NCI-H128 (cell line): Measurements from ENCODE around the gene JAZF1.

Experiments
- DNase-seq: peaks from one replicate; lab custom pipeline; 2025; ENCODE audit not compliant: unreplicated experiment; lab: John Stamatoyannopoulos, UW

Gene JAZF1

DNA sequence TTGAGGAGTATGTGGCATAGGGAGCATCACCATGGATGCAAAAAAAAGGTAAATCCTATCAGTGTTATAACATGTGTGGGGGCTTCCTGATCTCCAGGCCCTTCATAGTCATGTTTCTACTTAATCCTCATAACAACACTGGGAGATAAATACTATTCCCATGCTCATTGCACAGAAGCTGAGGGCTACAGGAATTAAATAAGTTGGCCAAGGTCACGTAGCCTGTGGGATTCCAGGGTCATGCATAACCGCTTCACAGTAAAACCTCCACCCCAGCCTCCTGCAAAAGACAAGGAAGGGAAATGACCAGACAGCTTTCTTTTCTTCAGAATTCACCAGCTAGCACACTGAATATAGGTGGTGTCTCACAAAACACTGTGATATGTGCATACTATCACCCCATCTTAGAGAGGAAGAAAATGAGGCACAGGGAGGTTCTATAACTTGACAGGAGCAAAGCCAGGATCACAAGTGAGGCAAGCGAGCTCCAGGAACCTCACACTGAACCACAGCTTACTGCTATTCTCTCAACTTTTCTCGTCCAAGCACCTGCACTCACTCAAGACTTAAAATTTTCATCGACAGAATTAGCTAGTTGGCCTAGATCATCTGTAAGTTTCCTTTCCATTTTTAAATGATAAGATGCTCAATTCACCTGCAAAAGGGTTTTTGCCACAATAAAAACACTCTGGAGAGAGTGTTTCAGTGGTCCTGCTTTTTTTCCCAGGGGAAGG, 13.4 kb downstream of the JAZF1 start:
- no peak for DNase-seq

GRCh38 chr7:28165961-28166955, 14.3 kb downstream of the JAZF1 start:
- DNase-seq: no peak

- DNase-seq: no peak
These were observed 15.3 kb downstream of the JAZF1 start for GRCh38 chr7:28165261-28165660.

DNA sequence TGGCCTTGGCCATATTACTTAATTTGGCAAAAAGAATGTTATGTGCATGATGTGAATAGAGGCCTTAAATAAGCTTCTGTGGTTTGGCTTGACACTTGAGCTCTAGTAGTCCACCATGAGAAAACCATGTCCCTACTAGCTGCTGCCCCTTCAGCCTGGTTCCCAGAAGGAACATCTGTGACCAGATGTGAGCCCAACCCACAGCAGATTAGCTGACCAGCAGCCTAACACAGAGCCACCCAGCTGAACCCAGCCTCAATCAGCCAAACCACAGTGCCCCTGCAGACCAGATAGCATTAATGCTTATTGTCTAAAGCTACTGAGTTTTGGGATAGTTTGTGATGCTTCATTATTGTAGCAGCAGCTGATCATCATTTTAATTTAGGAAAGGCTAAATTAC, 16.6 kb downstream of the JAZF1 start:
- DNase-seq: no peak

DNA sequence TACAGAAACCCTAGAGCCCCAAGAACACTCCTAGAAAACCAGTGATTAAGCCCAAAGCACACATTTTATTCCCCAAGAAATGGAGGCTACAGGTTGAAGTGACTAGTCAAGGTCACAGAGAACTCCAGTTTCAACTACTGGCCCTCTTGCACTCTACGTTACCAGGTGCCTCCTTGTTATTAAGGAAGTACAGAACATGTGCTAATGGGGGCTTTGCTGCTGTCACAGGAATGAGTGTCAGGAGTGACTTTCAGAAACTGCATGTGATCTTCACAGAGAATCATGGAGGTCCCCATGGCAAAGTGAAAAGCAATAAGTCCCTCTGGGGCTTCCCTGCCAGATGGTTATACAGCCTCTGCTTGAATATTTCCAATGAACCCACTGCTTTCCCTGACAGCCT, 19.3 kb downstream of the JAZF1 start:
- no peak for DNase-seq

GRCh38 chr7:28160551-28160991, 20.0 kb downstream of the JAZF1 start:
- no peak for DNase-seq

GRCh38 chr7:28157831-28158416, 22.7 kb downstream of the JAZF1 start:
- DNase-seq: no peak

- no peak for DNase-seq
These were observed 23.4 kb downstream of the JAZF1 start for GRCh38 chr7:28157076-28157745.

DNA sequence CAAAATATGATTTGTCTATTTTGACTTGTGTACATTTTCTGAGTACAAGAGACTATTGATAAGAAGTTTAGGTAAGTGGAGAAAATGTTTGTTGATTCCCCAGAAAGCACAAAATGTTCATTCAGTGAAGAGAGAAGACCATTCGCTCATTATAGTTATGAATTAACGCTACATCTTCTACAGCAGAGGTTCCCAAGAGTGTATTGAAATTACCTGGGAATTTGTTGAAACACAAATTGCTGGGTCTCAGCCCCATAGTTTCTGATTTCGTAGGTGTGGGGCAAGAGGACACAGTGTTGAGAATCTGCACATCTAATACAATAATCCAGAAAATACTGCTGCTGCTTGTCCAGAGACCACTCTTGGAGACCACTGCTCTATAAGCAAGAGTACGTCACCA, 24.2 kb downstream of the JAZF1 start:
- no peak for DNase-seq

DNA sequence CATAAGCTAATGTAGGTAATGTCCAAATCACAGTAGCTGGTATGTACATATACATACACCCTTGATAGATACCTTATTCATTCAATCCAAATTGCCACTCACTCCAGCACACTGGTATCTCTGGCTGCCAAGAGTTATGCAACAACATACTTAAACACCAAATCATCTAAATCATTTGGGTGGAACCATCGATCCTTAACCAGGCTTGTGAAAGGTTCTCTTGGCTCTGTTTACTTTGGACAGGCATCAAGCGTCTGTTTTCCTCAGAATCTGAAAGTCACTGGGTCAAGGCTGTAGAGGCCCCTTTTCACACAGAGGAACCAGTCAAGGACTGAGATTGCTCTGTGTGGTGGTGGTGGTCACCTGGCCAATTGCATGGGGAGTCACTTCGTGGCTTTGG, 24.6 kb downstream of the JAZF1 start:
- DNase-seq: no peak

DNA sequence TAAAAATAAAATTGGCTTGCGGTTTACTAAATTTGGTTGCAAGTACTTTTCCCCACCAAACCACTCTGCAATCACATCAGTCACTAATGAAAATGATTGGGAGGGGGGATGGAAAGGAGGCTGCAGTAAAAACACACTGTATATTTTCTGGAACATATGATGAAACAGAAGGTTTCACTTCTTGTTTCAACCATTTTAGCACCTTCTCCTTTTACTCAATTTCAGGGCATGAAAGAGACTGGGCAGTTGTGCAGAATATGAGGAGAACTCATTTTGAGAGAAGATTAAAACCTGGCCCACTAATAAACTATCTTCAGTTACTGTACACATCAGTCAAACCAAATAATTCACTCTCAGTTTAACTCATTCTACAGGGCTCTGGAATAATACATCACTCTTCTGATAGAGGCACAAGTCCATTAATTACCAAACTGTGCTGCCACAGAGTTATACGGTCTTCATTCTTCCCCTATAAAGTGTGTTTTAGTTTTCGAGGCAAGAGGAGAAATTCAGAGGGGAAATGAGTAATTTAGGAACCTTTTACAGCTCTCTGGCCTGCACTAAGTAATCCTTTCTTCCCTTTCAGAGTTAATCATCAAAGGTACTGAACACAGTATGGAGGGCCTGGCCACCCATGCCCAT, 25.5 kb downstream of the JAZF1 start:
- DNase-seq: no peak

DNA sequence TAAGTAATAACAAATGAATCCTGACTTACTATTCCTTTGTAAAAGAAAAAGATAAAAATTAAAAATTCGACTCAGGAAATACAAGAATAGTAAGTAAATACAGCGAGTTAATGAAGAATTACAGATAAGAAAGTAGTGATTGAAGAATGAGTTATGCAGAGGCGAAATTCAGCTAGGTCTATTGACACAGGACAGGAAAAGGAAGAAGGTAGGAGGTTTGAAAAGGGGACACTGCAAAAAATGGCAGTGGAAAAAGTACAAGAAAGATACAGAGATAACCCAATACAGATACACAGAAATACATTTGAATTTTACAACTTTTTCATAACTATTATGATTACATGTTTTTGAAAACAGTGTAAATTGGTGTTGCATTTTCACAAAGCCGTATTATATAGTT, 28.0 kb downstream of the JAZF1 start:
- no peak for DNase-seq

DNA sequence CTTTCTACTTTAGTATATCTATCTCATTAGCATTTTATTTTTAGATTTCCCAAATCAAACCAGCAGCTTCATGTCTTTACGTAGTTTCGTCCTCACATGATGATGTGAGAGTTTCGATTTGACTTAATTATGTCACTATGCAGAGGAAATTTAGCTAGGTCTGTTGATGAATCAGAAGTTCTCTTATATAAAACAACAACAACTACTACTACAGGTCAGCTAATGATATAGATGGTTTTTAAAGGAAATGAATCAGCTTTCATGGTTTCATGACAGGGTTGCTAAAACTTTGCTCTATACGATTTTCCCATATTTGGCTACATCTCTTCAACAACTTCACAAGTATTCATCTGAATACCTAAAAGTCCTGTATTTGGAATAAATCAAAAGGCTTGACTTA, 28.6 kb downstream of the JAZF1 start:
- no peak for DNase-seq

GRCh38 chr7:28149291-28150101, 31.1 kb downstream of the JAZF1 start:
- DNase-seq: no peak

DNA sequence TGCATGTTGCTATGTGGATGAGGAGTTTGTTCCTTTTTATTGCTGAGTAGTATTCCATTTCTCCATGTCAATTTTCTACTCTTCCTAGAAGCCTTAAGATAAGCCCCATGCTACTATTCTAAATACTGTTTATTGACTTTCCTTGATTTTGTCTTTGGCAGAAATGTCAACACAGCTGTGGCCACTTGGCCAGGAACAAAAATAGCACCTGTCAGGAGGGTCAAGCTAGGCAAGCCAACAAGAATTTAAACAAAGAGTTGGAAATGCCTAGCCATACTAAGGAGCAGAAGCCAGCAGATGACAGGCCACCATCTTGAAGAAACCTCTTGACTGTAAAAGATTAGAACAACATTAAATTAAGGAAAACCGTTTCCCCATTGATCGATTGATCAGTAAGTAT, 34.7 kb downstream of the JAZF1 start:
- no peak for DNase-seq

GRCh38 chr7:28145090-28145626, 35.4 kb downstream of the JAZF1 start:
- no peak for DNase-seq

DNA sequence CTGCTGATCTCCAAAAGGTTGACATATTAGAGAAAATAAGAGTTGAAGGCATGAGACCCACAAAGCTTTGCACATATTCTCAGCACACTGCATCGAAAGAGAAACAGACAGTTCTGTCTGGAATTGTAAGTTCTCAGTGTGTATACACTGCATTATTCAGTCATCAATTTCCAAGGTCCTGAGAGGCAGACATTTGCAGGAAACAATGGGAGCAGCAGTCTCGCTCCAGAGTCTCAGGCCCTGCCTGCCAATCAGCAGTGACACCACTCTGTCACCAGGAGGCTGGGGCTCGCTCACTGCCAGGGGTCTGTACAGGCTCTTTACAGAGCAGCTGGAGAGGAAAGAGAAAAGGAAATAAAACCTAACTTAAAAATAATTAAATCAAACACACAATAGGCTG, 36.3 kb downstream of the JAZF1 start:
- DNase-seq: no peak

GRCh38 chr7:28142650-28143049, 37.9 kb downstream of the JAZF1 start:
- no peak for DNase-seq

- DNase-seq: no peak
These were observed 39.6 kb downstream of the JAZF1 start for GRCh38 chr7:28140979-28141378.

DNA sequence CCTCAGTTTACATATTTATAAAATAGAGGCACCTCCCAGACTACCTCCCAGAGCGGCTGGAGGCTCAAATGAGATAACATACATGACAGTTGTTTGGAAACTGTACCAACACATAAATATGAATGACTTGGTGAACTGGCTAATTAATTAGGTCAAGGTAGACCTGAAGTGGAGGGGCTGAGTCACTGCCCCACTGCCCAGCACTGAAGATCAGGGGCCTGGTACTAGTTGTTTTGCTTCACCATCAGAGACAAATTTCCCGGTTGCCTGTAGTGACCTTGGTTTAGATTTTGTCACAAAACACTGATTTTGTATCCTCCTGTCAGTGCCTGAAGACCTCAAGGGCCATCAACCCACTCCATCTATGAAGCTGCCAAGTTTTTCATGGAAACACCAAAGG, 41.8 kb downstream of the JAZF1 start:
- no peak for DNase-seq
